Measurements from ENCODE around the gene LGALS9B.
"Not testable (repeated sequence)": the region's sequence is repeated elsewhere in the genome, so short reads cannot be mapped to it uniquely, and the experiment has no call there.

LGALS9B gene

DNA sequence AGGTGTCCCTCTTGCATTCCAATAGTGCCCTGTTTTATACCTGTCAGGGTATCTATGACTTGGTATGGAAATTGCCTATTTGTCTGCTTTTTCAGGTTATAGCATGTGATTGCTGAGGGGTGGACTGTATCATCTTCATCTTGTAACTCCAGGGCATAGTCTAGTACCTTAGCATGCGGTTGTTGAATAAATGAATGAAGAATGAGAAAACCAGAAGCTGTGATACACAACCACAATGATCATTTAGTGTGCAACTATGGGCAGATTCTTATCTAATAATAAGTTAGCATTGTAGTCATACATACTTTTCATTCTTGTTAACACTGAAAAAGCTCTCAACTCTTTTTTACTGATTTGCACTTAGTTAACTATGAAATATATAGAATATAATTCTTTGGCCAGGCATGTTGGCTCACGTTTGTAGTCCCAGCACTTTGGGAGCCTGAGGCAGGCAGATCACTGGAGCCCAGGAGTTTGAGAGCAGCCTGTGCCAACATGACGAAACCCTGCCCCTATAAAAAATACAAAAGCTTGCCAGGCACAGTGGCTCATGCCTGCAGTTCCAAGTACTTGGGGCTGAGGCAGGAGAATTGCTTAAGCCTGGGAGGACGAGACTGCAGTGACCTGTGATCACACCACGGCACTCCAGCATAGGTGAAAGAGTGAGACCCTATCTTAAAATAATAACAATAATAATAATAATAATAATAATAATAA is 65.9 kb downstream of the LGALS9B start:
- not testable (repeated sequence) for DNase-seq

DNA sequence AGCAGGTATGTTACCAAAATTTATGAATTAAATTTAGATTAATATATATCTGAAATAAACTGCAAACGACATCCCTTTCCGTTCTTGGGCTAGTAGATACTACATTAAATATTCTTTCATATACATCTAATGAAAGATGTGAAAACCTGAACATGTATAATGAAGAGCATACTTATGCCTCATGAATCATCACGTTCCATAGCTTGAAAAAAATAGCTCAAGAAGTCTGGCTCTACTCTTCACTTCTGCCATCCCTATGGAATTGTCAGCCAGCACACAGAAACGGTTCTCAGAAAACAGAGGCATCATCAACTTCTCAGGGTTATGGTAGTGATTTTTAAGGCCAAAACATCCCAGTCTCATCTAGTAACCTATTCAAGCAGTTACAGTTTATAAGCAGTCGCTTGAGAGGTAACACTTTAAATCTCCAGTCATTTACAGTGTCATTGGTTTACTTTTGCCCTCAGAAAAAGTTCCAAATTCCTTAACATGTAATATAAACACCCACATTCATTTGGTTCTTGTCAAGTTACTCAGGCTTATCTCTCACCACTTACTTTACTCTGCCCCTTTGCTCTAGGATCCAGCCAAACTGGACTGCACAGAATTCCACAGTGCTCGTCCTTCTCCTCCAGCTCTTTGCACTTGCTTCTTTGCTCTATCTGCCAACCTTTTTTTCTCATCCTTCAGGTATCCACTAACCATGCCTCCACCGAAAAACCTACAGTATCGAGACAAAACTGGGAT is 66.6 kb downstream of the LGALS9B start:
- not testable (repeated sequence) for DNase-seq
